SH-SY5Y (cell line): ENCODE data around the gene RAB5B.

Source experiments
- GATA2 ChIP-seq: IDR thresholded peaks from 2 replicates; pipeline ENCODE4 v1.6.1; 2011; ENCODE audit warnings: mild to moderate bottlenecking, low read depth, low read length
- GATA3 ChIP-seq: IDR thresholded peaks from 2 replicates; pipeline ENCODE4 v1.6.1; 2011; ENCODE audit warnings: low read depth, mild to moderate bottlenecking, low read length, moderate library complexity

Gene RAB5B

DNA sequence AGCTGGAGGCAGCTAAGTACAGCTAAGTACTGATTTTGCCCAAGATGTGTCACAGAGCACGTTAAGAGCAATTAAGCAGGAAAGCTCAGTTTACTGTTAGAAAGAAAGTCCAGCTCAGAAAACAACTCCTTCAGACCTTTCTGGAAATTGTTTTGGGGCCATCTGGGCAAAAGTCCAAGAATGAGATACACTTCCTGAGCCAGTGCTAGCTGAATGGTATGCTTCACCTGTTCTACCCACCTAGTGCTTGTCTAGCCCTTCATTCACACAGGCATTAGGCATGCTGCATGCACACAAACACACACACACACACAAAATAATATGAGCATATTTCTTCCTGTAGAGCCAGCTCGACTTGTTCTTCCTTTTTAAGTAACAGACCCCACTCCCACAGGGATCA is 40.3 kb downstream of the RAB5B start:
- TF ChIP-seq GATA2 (no peak), GATA3 (no peak)

DNA sequence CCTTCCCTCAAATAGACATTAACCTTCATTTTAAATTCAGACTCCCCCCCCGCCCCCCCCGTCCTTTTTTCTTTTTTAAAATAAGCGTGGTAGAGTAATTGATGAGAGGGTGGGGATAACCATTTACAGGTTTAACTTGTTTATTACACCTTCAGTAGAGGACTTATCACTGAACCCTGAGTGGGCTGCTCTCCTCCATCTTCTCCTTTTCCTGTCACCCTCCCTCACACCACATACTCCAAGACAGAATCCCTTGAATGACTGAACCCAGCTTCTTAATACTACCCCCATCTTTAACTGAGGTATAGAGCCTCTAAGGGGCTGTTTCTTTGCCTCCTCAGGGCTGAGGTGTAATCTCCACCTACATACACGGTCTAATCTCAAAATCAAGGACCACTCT is 43.3 kb downstream of the RAB5B start:
- TF ChIP-seq GATA3 = no peak
- no peak for TF ChIP-seq GATA2

DNA sequence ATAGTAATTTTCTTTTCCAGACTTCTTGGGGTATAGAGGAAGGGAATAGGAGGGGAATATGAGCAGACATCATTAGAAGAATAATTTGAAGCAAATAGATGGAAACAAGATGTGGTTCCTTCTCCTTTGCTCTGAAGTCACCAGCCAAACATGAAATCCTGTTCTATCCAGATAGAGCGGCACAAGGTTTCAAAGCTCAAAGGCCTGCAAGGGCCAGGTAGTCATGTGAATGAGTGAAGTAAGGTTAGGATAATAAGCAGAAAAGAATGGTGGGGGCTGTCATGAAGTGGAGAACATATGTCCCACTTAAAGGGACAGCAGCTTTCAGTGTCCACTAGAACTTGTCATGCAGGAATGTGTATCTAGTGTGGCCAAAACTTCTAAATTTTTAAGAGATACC is 44.5 kb downstream of the RAB5B start:
- TF ChIP-seq GATA3 = no peak
- no peak for TF ChIP-seq GATA2

DNA sequence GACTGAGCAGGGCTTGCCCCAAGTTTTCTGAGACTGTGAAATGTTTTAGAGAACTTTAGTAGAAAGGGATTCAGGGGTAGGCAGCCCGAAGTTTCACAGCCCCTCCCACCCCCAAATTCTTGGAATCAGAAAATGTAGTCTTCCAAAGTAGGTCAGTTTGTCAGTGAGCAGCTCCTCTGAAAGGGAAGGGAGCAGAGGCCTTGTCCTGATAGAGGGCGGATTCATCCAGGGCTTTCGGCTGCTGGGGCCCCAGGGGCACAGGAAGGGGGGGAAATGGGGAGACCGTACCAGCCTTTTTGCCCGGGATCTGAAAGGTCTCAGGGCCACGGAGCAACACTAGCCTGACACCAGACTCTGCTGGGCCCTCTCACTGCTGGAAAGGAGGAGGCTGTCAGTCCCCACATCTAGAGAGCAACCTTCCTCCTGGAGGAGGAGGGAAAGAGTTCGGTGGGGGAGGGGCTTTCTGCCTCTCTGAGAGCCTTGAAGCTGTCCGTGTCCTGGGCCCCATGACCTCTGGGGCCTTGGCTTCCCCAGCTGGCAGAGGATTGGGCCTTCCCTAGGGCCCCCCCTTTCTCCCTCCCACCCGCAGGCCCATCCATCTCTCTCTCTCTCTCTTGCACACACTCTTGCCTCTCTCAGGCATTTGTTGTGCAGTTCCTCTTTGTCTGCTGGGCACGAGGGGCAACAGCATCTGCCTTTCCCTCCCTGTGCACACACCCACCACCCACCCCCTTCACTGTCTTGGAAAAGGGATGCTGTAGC is 46.7 kb downstream of the RAB5B start, which contains the start of gene IKZF4:
Gene IKZF4, plus strand, starts transcription at position 621 of the 762 bp plus-strand sequence. CDS start 451 bp downstream, outside the sequence.
- TF ChIP-seq GATA3 (no peak), GATA2 (no peak)

DNA sequence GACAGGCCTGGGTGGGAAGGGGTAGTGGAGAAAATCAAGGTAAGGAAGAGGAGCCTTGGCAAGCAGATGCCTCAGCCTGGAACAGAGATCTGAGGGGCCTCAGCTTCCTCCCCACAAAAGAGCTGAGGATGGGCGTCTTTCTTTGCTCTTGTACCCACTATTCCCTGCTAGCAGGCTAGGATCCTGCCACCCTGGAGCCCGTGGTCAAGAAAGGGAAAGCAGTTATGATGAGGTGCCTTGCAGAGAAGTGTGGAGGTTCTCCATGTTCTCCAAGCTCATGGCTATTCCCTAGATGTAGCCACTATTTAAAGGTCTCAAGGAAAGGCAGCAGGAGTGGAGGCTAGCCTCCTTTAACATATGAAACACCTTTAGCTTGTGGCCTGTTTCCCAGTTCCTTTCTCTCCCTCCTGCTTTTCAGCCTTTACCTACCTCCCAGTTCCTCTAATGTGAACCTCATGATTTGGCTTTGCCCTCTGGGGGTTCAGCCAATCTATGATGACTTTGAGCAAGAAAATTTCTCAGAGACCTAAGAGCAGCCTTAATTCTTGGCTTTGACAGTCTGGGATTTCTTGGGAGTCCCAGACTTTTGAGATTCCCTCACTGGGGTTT is 48.1 kb downstream of the RAB5B start:
- TF ChIP-seq GATA2 (no peak), GATA3 (no peak)

DNA sequence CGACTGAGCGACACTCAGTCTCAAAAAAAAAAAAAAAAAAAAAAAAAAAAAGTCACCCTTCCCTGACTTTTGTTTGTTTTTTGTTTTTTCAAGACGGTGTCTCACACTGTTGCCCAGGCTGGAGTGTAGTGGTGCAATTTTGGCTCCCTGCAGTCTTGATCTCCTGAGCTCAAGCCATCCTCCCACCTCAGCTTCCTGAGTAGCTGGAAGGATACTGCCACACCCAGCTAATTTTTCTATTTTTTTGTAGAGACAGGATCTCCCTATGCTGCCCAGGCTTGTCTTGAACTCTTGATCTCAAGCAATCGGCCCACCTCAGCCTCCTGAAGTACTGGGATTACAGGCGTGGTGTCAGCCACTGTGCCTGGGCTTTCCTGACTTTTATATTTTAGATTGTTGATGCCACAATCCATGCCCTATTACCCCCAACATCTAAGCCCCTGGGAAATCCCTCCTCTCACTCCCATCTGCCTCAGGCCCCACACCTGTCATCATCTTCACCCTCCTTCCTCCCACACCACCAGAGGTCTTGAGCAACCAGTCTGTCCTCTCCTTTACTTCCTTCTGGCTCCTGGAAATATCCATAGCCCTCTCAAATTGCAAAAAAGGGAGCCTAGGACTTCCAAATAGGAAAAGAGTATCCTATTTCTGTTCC is 54.8 kb downstream of the RAB5B start:
- TF ChIP-seq GATA3 (no peak), GATA2 (no peak)

DNA sequence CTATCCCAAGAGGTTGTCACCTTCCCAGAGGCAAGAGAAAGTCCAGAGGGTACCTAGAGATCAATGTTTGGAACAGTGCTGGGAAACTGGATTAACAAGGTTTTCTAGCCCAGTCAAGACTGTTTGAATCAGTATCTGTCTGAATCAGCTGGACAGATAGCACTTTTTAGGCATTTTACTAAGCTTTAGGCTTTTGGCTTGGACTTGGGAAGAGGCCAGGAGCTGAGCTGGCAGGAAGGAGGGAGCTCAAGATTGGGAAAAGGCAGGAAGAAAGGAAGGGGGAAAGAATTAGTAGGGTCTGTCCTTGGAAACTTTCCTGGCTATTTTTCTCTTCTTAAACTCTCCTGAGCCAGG is 55.3 kb downstream of the RAB5B start:
- TF ChIP-seq GATA3 (no peak), GATA2 (no peak)

DNA sequence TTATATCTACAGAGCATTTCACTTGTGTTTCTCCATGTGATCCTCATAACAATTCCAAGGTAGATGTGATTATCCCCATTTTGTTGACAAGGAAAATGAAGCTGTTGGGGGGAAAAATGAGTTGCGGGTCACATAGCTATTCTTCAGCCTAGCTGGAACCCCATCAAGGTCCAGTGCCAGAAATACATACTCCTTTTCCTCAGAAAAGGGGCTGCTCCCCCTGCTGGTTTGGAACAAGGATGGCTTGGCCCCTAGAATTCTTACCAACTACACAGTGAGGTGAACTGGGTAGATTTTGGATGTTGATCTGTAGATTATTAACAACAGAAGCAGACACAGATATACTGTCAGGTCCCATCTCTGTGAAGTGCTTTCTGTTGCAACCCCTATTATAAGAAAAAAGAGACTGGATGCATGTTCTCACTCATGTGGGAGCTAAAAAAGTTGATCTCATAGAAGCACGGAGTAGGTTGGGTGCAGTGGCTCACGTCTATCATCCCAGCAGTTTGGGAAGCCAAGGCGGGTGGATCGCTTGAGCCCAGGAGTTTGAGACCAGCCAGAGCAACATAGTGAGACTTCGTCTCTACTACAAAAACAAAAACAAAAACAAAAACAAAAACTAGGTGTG is 55.9 kb downstream of the RAB5B start:
- TF ChIP-seq GATA3 = no peak
- TF ChIP-seq GATA2 = no peak

DNA sequence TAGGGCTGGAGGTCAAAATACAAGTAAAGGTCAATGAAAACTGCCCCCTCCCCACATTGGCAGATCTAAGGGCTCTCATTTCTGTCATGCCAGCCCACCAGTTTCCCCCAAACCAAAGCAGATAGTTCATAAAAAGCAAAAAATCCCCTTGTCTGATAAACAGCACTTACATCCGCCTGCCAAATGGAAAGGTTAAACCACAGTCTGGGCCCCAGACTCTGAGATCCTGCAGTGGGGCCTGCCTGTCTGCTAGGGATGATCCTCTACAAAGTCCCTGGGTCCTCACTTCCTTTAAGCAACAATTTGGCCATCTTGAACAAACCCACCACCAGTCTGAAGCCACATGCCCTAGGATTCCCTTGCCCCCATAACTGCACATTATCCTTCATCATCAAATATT is 58.1 kb downstream of the RAB5B start:
- TF ChIP-seq GATA2 (no peak), GATA3 (no peak)

DNA sequence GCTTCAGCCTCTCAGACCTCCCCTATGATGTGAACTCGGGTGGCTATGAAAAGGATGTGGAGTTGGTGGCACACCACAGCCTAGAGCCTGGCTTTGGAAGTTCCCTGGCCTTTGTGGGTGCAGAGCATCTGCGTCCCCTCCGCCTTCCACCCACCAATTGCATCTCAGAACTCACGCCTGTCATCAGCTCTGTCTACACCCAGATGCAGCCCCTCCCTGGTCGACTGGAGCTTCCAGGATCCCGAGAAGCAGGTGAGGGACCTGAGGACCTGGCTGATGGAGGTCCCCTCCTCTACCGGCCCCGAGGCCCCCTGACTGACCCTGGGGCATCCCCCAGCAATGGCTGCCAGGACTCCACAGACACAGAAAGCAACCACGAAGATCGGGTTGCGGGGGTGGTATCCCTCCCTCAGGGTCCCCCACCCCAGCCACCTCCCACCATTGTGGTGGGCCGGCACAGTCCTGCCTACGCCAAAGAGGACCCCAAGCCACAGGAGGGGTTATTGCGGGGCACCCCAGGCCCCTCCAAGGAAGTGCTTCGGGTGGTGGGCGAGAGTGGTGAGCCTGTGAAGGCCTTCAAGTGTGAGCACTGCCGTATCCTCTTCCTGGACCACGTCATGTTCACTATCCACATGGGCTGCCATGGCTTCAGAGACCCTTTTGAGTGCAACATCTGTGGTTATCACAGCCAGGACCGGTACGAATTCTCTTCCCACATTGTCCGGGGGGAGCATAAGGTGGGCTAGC is 60.9 kb downstream of the RAB5B start:
- no peak for TF ChIP-seq GATA3
- TF ChIP-seq GATA2 = no peak

DNA sequence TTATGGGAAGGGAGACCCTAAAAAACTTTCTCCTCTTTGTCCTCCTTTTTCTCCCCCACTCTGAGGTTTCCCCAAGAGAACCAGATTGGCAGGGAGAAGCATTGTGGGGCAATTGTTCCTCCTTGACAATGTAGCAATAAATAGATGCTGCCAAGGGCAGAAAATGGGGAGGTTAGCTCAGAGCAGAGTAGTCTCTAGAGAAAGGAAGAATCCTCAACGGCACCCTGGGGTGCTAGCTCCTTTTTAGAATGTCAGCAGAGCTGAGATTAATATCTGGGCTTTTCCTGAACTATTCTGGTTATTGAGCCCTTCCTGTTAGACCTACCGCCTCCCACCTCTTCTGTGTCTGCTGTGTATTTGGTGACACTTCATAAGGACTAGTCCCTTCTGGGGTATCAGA is 63.3 kb downstream of the RAB5B start:
- TF ChIP-seq GATA3 = no peak
- no peak for TF ChIP-seq GATA2

DNA sequence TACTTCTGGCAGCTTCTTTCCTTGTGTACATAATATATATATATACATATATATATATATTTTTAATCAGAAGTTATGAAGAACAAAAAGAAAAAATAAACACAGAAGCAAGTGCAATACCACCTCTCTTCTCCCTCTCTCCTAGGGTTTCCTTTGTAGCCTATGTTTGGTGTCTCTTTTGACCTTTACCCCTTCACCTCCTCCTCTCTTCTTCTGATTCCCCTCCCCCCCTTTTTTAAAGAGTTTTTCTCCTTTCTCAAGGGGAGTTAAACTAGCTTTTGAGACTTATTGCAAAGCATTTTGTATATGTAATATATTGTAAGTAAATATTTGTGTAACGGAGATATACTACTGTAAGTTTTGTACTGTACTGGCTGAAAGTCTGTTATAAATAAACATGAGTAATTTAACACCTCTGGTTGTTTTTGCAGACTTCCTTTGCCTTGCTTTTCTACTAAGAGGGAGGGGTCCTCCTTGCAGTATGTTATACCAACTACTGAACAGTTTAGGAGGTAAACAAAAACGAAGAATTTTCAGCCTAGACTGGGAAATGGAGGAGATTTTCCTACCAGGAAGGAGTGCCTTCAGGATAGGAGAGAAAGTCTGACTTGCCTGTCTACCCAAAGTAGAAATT is 64.3 kb downstream of the RAB5B start:
- no peak for TF ChIP-seq GATA2
- TF ChIP-seq GATA3 = no peak

DNA sequence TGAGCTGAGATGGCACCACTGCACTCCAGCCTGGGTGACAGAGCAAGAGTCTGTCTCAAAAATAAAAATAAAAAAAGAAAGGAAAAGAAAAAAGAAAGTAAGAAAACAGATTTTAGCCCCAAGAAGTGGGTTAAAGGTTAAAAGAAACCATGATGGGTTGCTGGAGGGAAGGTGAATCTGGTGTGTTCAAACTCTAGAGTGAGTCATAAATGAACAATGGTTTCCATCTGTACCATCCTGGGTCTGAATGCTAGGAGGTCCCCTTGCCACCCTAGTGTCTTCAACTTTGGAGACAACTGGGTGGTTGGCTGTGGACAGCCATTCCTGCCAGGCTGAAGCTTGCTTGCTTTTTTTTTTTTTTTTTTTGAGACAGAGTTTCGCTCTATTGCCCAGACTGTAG is 66.3 kb downstream of the RAB5B start:
- no peak for TF ChIP-seq GATA2
- TF ChIP-seq GATA3 = no peak

DNA sequence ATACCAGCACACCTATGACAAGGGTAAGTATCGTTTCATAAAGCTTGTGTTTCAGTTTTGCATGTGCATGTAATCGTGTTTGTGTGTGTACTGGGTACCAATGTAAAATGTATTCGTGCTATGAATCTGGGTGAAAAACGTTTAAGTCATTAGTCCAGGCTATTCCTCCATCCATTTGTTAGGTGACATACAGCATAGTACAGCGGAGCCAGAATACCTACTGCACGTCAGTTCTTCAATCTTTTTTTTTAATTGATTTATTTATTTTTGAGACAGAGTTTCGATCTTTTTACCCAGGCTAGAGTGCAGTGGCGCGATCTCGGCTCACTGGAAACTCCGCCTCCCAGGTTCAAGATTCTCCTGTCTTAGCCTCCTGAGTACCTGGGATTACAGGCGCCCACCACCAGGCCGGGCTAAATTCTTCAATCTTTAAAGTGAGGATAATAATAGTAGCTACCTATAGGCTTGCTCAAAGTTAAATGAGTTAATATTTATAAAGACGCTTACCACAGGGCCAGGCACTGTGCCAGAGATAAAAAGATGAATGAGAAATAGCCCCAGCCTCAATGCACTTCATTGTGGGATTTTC is 67.2 kb downstream of the RAB5B start:
- TF ChIP-seq GATA3 (no peak), GATA2 (no peak)
